GOT3 (cell line): ENCODE data around the gene RAB6A.
A peak's percentile ranks its signal among the peaks of the same experiment; 100 is the strongest.
"Not testable (repeated sequence)": the region's sequence is repeated elsewhere in the genome, so short reads cannot be mapped to it uniquely, and the experiment has no call there.

ENCODE experiments used
- DNase-seq: peaks from one replicate; lab custom pipeline; 2025; ENCODE audit warnings: mixed read lengths; lab: John Stamatoyannopoulos, UW

Gene RAB6A

DNA sequence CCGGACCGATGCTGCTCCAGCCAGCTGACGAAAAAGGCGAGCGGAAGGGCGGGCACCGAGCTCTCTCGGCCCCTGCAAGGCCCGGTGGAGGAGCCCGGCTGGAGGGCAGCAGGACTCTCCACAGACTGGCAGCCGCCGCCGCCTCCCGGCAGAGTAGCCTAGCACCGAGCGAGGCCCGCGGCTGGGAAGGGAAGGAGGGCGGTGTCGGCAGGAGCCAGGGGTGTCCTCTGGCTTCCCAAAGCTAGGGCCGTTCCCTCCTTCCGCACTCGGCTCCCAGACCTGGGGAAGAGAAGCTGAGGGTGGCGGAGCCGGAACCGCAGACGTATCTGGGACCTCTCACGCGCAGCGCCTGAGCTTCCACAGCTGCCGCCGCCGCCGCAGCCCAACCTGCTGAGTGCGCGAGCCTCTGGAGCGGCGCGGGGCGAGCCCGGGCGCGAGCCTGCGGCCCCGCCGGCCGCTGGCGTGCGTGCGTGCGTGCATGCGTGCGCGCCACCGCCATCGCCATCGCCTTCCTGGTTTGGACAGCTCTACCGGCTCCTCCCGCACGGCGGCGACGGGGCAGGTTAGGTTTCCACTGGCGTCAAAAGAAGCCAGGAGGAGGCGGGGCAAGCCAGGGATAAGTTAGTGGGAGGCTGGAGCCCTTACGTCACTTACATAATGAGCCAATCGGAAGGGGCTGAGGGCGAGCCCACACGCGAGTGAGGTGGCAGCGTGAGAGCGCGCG is at the start of gene RAB6A:
RAB6A (minus strand) TSS at position 396 of the 724 bp plus-strand sequence. CDS start 439 bp downstream, outside the sequence.
- peak; percentile 97 for DNase-seq

DNA sequence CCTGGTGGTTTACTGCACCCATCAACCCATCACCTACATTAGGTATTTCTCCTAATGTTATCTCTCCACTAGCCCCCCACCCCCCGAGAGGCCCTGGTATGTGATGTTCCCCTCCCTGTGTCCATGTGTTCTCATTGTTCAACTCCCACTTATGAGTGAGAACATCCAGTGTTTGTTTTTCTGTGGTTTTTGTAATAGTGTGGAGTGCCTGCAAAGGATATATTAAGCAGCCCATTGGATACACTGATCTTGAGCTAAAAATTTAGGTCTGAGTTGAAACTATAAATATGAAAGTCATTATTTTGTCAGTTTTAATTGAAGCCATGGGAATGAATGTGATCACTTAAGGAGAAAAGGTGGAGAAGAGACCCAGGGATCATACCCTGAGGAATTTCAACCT is 49.8 kb upstream of the RAB6A start:
- no peak for DNase-seq

GRCh38 chr11:73808052-73808451 is 47.2 kb upstream of the RAB6A start:
- DNase-seq = no peak

DNA sequence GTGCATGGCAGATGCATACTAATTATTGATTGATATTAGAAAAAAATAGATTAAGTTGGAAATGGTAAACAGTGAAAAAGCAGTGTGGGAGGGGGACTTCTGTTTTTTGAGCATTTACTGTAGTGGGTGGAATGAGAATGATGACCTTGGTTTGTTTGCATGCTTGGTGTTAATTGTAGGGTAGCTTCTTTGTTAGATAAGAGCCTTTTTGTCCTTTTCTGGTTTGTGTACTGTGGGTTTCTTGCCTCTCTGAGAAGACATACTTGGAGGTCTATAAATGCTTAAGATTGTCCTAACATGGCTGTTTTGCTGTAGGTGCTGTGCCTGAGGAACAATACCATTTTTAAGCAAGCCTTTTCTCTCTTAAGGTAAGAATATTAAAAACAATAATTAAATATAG is 43.8 kb upstream of the RAB6A start:
- no peak for DNase-seq

DNA sequence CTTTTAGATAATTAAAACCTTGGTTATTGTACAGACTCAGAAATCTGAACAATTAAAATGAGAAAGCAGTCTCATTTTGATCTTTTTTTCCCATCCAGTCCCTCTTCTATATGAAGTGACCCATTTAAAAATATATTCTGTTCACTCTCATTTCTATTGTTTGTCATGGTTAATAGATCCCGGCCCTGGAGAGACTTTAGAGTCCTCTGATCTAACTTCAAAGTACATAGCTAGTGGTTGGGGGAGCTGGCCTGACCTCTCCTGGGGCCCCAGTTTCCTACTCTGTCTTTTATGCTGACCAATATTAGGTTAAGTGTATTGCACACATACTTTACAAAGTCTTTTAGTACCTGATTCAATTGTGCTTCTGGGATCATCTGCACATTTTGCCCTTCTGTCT is 40.3 kb upstream of the RAB6A start:
- no peak for DNase-seq

GRCh38 chr11:73800276-73800806 is 39.5 kb upstream of the RAB6A start:
- DNase-seq = no peak

- DNase-seq = no peak
Measured at GRCh38 chr11:73797457-73797856, 36.6 kb upstream of the RAB6A start.

DNA sequence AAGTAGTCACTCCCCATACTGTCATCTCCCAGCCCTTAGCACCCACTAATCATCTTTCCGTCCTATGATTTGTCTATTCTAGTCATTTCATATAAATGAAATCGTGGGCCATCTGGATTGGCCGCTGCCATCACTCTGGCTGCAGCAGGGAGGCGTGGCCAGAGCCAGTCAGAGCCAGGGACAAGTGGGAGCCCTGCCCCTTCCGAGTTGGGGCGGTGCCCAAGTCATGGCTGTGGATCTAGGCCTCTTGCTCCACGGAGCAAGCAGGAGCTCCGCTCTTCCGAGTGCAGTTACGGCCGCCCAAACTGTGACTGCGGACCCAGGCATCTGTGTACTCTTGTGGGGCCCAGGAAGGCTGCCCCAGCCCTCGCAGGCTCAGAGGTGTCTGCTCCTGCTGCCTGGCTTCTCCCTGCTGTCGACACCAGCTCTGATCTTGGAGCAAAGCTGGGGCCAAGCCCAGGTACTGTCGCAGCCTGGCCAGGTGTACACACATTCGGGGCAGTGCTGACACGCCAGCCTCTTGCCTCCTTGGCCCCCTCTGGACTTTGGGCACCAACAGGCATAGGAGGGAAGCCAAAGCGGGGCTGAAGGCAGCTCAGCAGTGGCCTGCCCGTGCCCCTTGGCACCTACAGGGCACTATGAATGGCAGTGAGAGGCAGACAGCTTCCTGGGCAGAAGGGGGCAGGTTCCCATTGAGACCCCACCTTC is 35.2 kb upstream of the RAB6A start:
- DNase-seq = no peak

DNA sequence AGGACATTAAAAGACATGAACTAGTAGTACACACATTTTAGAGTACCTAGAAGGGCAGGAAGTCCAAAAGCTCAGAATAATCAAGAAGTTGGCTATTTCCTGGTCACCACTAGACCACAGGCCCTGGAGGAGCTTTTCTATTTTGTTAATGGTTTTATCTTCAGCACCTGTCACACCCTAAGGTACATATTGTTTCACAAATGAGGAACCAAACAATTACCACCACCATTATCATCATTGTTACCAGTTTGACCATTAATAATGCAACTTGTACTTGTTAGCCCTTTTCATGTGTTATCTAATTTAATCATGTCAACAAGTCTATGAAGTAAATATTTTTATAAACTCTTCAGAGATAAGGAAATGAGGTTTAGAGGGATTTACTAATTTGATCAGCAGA is 31.7 kb upstream of the RAB6A start:
- DNase-seq = no peak

DNA sequence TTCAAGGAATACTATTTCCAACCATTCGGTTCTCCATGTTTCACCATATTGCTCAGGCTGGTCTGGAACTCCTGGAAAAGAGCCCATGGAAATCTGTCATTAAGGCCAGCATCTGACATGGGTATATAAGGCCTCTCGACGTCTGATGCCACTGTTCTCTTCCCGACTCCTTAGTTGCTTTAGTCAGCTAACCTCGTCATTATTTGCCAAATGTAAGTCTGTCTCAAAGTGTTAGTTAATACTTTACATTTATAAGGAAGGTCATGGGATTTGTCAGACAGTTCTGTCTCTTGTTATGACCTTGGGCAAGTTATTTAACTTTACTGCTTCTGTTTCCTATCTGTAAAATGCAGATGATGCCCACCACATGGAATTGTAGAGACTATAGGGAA is 28.4 kb upstream of the RAB6A start:
- no peak for DNase-seq

- DNase-seq = peak; percentile 78
Measured at GRCh38 chr11:73787643-73788558, 27.0 kb upstream of the RAB6A start, which contains the start of gene MRPL48. MRPL48 (plus strand) TSS chr11:73787874; CDS start chr11:73787972, 98 bp downstream.

- DNase-seq = no peak
Measured at GRCh38 chr11:73787051-73787642, 26.3 kb upstream of the RAB6A start.

DNA sequence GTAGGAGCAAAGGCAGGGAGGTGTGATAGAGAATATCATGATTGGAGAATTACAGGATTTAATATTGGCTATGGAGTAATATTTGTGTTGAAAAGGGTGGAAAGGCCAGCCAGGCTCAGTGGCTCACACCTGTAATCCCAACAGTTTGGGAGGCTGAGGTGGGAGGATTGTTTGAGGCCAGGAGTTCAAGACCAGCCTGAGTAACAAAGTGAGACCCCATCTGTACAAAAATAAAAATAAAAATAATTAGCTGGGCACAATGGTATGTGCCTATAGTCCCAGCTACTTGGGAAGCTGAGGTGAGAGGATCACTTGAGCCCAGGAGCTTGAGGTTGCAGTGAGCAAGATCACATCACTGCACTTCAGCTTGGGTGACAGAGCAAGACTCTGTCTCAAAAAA is 24.6 kb upstream of the RAB6A start:
- not testable (repeated sequence) for DNase-seq

DNA sequence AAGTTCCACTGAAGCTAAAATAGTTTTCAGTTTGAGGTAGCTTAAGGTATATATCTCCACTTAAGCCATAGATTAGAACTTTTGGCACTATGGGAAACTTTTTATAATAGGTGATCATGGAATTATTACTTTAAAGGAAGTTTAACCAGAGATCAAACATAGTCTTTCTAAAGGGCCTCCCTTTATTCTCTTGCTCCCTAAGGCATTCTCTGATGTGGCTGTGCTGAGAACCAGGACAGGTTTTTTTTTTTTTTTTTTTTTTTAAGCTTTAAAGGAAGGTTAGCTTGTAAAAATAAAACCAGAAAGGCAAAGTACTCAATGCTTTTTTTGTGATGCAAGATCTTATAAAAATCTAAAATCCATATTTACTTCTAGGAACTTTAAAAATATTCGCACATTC is 23.9 kb upstream of the RAB6A start:
- no peak for DNase-seq

- DNase-seq = no peak
Measured at GRCh38 chr11:73784080-73784634, 23.3 kb upstream of the RAB6A start.

GRCh38 chr11:73783483-73784020 is 22.7 kb upstream of the RAB6A start:
- DNase-seq = no peak

GRCh38 chr11:73781303-73781702 is 20.4 kb upstream of the RAB6A start:
- no peak for DNase-seq

DNA sequence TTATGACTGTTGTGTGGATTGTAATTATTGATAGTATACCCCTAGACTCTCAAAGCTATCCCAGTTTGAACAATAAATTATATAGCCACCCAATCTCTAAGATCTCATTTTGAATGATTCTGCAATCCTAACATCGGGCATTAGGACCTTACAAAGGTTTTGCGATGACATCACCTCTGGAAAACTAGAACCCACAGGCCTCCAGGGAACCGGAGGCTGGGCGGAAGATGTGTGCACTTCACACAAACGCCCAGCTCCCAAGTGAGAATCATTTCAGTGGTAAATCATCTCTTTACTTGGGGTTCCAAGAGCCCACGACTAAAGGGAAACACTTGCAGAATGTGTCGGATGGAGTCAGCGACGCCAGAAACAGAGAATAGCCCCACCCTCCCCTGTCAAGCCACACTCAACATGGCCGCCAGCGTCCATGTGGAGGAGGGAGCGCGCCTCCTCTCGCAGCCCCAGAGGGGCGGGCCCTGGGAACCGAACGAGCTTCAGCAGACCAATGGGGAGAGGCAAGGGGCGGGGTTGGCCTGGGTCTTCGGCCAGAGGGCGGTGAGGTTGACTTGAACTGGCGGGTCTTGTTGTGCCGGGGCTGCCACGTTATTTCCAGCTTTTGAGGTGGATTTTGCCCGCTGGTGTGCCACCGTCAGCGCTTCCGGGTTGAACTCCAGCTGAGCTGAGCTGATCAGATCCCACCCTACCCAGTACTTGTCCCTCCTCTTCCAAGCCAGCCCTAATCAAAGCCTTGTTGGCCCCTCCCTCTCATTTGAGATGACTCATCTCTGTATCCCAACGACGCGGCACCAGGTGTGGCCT is 18.4 kb upstream of the RAB6A start:
- DNase-seq = peak; percentile 97

- not testable (repeated sequence) for DNase-seq
Measured at GRCh38 chr11:73770811-73771210, 9.9 kb upstream of the RAB6A start.

DNA sequence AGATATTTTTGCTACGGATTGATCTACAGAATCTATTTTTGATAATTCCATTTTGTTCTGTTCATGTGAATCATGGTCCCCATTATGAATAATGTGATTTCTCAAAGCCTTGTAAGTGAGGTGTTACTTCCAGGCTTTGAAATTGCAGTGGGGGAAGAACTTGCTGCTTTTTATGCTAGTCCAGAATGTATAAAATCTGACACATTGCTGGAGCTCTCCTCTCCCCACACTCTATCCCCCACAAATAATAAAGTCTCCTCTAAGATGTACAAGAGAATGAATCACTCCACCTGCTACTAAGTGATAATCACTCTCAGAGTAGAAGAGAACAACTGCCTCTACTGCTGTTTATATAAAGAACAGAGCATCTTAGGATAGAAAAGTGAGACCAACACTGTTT is 5.9 kb upstream of the RAB6A start:
- DNase-seq = no peak
